ENCODE data around the gene SFRP2.

DNA sequence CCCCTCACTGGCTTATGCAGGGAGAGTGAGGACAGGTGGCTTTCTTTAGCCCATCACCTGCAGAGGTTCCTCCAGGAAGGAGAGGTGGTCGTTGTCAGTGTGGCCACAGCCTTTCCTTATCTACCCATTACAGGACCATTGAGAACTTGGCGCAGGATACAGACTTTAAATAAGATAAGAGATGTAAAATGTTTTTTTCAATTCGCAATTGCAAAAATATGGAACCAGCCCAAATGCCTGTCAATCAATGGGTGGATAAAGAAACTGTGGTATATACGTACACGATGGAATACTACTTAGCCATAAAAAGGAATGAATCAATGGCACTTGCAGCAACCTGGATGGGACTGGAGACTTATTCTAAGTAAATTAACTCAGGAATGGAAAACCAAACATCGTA is 22.1 kb downstream of the SFRP2 start:
- TF ChIP-seq, protein P1, sequence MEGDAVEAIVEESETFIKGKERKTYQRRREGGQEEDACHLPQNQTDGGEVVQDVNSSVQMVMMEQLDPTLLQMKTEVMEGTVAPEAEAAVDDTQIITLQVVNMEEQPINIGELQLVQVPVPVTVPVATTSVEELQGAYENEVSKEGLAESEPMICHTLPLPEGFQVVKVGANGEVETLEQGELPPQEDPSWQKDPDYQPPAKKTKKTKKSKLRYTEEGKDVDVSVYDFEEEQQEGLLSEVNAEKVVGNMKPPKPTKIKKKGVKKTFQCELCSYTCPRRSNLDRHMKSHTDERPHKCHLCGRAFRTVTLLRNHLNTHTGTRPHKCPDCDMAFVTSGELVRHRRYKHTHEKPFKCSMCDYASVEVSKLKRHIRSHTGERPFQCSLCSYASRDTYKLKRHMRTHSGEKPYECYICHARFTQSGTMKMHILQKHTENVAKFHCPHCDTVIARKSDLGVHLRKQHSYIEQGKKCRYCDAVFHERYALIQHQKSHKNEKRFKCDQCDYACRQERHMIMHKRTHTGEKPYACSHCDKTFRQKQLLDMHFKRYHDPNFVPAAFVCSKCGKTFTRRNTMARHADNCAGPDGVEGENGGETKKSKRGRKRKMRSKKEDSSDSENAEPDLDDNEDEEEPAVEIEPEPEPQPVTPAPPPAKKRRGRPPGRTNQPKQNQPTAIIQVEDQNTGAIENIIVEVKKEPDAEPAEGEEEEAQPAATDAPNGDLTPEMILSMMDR (IDR thresholded peaks at IDR 0.05) = no peak
- no peak for TF ChIP-seq POLR2AphosphoS5 (IDR thresholded peaks at IDR 0.05; ENCODE audit: low read depth, low read length)
- TF ChIP-seq, protein P2, sequence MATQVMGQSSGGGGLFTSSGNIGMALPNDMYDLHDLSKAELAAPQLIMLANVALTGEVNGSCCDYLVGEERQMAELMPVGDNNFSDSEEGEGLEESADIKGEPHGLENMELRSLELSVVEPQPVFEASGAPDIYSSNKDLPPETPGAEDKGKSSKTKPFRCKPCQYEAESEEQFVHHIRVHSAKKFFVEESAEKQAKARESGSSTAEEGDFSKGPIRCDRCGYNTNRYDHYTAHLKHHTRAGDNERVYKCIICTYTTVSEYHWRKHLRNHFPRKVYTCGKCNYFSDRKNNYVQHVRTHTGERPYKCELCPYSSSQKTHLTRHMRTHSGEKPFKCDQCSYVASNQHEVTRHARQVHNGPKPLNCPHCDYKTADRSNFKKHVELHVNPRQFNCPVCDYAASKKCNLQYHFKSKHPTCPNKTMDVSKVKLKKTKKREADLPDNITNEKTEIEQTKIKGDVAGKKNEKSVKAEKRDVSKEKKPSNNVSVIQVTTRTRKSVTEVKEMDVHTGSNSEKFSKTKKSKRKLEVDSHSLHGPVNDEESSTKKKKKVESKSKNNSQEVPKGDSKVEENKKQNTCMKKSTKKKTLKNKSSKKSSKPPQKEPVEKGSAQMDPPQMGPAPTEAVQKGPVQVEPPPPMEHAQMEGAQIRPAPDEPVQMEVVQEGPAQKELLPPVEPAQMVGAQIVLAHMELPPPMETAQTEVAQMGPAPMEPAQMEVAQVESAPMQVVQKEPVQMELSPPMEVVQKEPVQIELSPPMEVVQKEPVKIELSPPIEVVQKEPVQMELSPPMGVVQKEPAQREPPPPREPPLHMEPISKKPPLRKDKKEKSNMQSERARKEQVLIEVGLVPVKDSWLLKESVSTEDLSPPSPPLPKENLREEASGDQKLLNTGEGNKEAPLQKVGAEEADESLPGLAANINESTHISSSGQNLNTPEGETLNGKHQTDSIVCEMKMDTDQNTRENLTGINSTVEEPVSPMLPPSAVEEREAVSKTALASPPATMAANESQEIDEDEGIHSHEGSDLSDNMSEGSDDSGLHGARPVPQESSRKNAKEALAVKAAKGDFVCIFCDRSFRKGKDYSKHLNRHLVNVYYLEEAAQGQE (IDR thresholded peaks at IDR 0.05; ENCODE audit: insufficient read depth in 1 of 2, low read depth in 2 of 2, low read length in 1 of 2) = no peak
- TF ChIP-seq SIN3A (IDR thresholded peaks at IDR 0.05; ENCODE audit: borderline replicate concordance, insufficient read depth, low read depth, low read length) = no peak
- no peak for TF ChIP-seq TCF7L2 (IDR thresholded peaks at IDR 0.05; ENCODE audit: low read depth, low read length)
